Activated CD4-positive, alpha-beta T cell treated with anti-CD3 and anti-CD28 coated beads, Interleukin-2, amount 10 ng/mL, durations not matched to agents 7 days and 5 days (primary cell): ENCODE results near the gene PDE1A. TPM values are rescaled to one million over a fixed set of nuclear protein-coding genes. Genes with fewer than 3 reads are reported as not detected.

Experiments
- CTCF ChIA-PET: fragments of 350-600 bp; sonication (Branson Sonifier 250); formaldehyde crosslinking; loops from one replicate; lab custom pipeline; 2021; ENCODE audit warnings: antibody characterized with exemption; lab: Charles Lee
- POLR2A ChIA-PET: fragments of 350-600 bp; sonication (Branson Sonifier 250); formaldehyde crosslinking; loops from one replicate; lab custom pipeline; 2021; ENCODE audit warnings: antibody characterized with exemption; lab: Charles Lee
- DNase-seq: peaks from one replicate; pipeline ENCODE4 v3.0.0-alpha.2; 2020
- H3K27ac Mint-ChIP-seq: one replicate; pipeline ENCODE4 v1.8.0; 2021; ENCODE audit warnings: mild to moderate bottlenecking, moderate library complexity, mixed read lengths
- H3K27me3 Mint-ChIP-seq: one replicate; pipeline ENCODE4 v1.8.0; 2021; ENCODE audit warnings: mixed read lengths
- H3K36me3 Mint-ChIP-seq: one replicate; pipeline ENCODE4 v1.8.0; 2021; ENCODE audit warnings: low read depth, mixed read lengths
- H3K4me1 Mint-ChIP-seq: one replicate; pipeline ENCODE4 v1.8.0; 2021; ENCODE audit warnings: mixed read lengths
- H3K4me3 Mint-ChIP-seq: one replicate; pipeline ENCODE4 v1.8.0; 2021; ENCODE audit warnings: mild to moderate bottlenecking, moderate library complexity, mixed read lengths
- H3K9me3 Mint-ChIP-seq: one replicate; pipeline ENCODE4 v1.8.0; 2021; ENCODE audit warnings: mixed read lengths
- total RNA-seq, 2 experiments: library from RNA; stranded (reverse); gene quantifications; one replicate each; pipeline ENCODE4 v1.2.3, GENCODE V29; 2021

The PDE1A gene
- total RNA-seq, 2 experiments from 2014 or later, result not detected

DNA sequence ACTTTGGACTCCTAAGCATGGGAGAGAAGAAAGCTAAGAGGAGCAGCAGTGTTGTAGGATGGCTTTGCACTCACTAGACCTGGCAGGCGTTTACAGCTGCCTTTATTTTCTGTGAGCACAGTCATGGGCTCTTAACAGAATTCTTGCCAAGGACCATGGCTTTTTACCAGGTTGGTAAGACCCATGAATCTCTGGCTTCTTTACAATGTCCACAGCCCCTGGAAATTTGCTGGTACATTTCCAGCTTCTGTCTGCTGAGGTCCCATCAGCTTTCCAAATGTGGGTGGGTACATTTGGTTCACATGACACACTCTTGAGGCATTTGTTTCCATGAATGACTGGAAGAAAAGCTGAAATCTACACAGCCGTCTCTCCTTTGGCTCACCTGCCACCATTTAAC, 278.5 kb downstream of the PDE1A start:
- Mint-ChIP-seq H3K9me3 (no peaks in the 10 kb centered on the region), H3K27me3 (no peaks in the 10 kb centered on the region), H3K36me3 (no peaks in the 10 kb centered on the region), H3K4me1 (no peaks in the 10 kb centered on the region), H3K4me3 (no peak overlapping the region), H3K27ac (no peak overlapping the region)
- no peak for DNase-seq
- CTCF ChIA-PET, result no interaction called here
- POLR2A ChIA-PET, result no interaction called here

DNA sequence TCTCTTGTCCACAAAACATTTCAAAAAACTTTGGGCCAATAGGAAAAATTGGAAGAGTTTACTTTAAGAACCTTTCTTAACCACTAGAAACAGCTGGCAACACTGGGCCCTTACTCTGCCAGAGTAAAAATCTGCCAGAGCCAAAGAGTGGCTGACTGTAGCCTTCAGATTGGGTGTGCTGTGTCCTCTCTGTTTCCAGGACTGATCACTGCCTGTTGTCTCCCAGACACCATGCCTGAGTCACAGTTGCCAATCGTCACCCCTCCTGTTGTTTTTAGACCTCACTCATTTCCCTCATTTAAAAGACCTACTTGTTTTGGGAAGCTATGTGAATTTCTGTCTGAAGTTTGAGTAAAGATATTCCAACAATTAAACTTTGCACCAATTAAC, 282.1 kb downstream of the PDE1A start:
- Mint-ChIP-seq H3K4me1 (no peaks in the 10 kb centered on the region), H3K9me3 (no peaks in the 10 kb centered on the region), H3K36me3 (no peaks in the 10 kb centered on the region), H3K27ac (no peak overlapping the region), H3K4me3 (no peak overlapping the region), H3K27me3 (peaks cover 4% of the 10 kb centered on the region)
- ChIA-PET POLR2A (no interaction called here), CTCF (interaction anchor here (1.1 kb wide), 1 partner anchor 19 kb away, joined by 3 read pairs; no protein-coding TSS in a partner anchor)
- no peak for DNase-seq

DNA sequence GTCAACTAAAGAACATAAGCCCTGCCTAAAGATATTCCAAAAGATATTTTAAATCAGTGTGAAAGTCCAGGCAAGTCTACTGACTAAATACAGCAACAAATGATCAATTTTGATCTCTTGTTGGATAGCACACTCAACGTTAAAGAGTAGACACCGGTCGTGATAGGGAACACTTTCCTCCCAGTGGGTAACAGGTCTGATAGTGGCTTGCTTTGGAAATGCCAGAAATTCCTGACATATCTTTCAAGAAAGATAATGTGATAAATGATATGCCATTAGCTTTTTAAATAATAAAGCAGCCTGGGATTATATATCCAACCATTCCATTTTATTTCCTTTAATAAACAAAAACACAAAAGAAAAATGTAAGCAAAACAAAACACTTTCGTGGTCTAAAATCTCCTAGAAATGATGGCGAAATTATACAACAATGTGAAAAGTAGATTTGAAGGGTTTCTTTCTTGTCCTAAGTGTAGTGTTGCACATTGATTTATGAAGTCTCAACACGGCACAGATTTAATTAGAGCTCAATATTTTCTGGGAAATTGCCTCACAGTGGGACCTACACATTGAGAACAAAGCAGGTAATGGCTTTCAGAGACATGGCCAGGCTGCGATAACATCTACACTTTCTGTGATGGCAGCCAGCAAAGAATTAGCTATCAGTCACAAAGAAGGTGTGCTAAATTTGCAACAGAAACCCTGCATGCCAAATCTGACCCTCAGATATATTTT, 282.6 kb downstream of the PDE1A start:
- no peak overlapping the region for H3K4me3 Mint-ChIP-seq
- H3K4me1 Mint-ChIP-seq, result no peaks in the 10 kb centered on the region
- CTCF ChIA-PET, result interaction anchor here (1.1 kb wide), 1 partner anchor 20 kb away, joined by 3 read pairs; no protein-coding TSS in a partner anchor
- POLR2A ChIA-PET, result no interaction called here
- no peaks in the 10 kb centered on the region for H3K36me3 Mint-ChIP-seq
- DNase-seq, result no peak
- H3K9me3 Mint-ChIP-seq, result no peaks in the 10 kb centered on the region
- no peak overlapping the region for H3K27ac Mint-ChIP-seq
- peaks cover 6% of the 10 kb centered on the region for H3K27me3 Mint-ChIP-seq

DNA sequence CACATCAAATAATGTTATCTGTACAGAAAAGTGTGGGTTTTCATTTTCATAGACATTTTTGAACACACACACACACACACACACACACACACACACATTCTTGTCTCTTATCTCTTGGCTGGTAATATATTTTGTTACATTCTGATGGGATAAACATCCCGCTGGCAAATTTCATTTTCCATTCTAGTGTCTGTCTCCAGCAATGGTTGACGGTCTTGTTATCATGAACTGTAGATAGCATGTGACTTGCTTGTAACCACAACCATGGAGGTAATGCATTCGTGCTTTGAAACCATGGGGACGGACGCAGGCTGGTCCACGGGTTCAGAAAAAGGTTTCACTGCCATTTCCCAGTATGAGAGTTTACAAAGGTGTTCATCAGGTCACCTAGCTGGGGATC, 284.8 kb downstream of the PDE1A start:
- ChIA-PET CTCF (no interaction called here), POLR2A (no interaction called here)
- no peaks in the 10 kb centered on the region for H3K9me3 Mint-ChIP-seq
- H3K27me3 Mint-ChIP-seq, result peaks cover 12% of the 10 kb centered on the region
- H3K4me3 Mint-ChIP-seq, result no peak overlapping the region
- no peaks in the 10 kb centered on the region for H3K4me1 Mint-ChIP-seq
- no peaks in the 10 kb centered on the region for H3K36me3 Mint-ChIP-seq
- no peak overlapping the region for H3K27ac Mint-ChIP-seq
- no peak for DNase-seq

DNA sequence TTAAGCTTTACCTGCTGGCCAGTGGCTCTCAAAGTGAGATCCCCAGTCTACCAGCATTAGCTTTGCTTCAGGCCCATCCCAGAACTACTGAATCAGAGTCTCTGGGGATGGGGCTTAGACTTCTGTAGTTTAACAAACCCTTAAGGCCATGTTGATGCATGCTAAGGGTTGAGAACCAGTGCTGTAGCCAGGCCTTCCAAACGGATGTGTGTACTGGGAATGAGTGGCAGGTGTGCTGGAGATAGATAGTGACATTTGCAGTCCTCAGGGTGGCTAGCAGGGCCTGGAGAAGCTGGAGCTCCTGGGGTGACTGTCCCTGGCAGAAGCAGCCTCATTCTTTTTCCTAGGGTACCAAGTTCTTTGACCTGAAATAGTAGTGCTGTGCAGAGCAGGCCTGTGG, 292.6 kb downstream of the PDE1A start:
- H3K4me1 Mint-ChIP-seq, result no peaks in the 10 kb centered on the region
- H3K36me3 Mint-ChIP-seq, result no peaks in the 10 kb centered on the region
- ChIA-PET CTCF (no interaction called here), POLR2A (no interaction called here)
- no peak for DNase-seq
- no peak overlapping the region for H3K27ac Mint-ChIP-seq
- H3K9me3 Mint-ChIP-seq, result no peaks in the 10 kb centered on the region
- no peak overlapping the region for H3K4me3 Mint-ChIP-seq
- peaks cover 6% of the 10 kb centered on the region for H3K27me3 Mint-ChIP-seq

DNA sequence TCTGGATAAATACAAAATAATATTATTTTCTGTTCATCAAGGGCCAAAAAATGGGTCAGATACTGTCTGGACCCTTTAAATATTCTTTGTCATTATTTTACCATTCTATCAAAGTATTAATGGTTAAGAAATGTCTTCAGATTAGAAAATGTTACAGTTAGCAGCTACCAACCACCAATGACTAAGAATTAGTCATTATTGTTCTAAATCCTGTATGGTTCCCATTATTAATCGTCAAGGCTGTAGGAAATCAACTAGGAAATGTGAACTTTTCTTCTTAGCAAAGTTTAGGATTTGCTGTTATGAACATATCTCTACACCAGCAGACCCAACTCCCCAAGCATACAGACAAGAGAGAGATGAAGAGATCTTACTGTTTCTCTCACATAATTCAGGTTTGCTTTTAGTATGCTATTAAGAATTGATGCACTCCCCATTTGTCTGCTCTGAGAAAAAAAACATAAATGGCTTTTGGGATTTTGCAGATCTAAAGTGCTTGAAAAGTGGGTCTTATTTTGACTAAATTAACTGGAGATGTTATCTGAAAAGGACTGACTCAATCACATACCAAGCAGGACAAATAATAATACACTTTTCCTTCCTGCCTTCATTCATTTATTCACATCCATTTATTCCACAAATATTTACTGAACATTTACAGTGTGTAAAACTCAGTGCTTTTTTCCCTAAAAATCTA, 293.5 kb downstream of the PDE1A start:
- DNase-seq, result no peak
- ChIA-PET CTCF (no interaction called here), POLR2A (no interaction called here)
- H3K27me3 Mint-ChIP-seq, result peaks cover 4% of the 10 kb centered on the region
- no peaks in the 10 kb centered on the region for H3K9me3 Mint-ChIP-seq
- H3K4me3 Mint-ChIP-seq, result no peak overlapping the region
- no peaks in the 10 kb centered on the region for H3K36me3 Mint-ChIP-seq
- no peak overlapping the region for H3K27ac Mint-ChIP-seq
- no peaks in the 10 kb centered on the region for H3K4me1 Mint-ChIP-seq

DNA sequence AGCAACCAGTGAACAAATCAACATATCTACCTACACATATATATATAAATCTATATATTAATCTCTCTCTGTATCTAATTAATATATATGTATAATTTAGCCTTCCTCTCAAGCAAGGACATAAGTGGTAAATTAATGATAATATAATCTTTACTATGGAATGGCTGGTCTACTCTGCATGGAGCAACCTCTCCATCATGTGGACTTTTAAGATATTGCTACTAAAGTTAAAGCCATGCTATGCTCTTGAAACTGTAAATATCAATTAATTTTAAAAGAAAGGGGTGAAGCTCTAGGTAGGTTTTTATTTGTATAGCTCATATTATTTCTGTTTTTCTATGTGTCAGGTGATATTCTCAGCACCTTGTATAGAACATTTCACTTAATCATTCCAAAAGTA, 294.2 kb downstream of the PDE1A start:
- H3K4me3 Mint-ChIP-seq, result no peak overlapping the region
- CTCF ChIA-PET, result no interaction called here
- H3K36me3 Mint-ChIP-seq, result no peaks in the 10 kb centered on the region
- no peak for DNase-seq
- H3K27ac Mint-ChIP-seq, result no peak overlapping the region
- H3K9me3 Mint-ChIP-seq, result no peaks in the 10 kb centered on the region
- H3K4me1 Mint-ChIP-seq, result no peaks in the 10 kb centered on the region
- POLR2A ChIA-PET, result interaction anchor here (0.5 kb wide), 1 partner anchor 552 kb away, joined by 4 read pairs; no protein-coding TSS in a partner anchor
- H3K27me3 Mint-ChIP-seq, result peaks cover 2% of the 10 kb centered on the region

DNA sequence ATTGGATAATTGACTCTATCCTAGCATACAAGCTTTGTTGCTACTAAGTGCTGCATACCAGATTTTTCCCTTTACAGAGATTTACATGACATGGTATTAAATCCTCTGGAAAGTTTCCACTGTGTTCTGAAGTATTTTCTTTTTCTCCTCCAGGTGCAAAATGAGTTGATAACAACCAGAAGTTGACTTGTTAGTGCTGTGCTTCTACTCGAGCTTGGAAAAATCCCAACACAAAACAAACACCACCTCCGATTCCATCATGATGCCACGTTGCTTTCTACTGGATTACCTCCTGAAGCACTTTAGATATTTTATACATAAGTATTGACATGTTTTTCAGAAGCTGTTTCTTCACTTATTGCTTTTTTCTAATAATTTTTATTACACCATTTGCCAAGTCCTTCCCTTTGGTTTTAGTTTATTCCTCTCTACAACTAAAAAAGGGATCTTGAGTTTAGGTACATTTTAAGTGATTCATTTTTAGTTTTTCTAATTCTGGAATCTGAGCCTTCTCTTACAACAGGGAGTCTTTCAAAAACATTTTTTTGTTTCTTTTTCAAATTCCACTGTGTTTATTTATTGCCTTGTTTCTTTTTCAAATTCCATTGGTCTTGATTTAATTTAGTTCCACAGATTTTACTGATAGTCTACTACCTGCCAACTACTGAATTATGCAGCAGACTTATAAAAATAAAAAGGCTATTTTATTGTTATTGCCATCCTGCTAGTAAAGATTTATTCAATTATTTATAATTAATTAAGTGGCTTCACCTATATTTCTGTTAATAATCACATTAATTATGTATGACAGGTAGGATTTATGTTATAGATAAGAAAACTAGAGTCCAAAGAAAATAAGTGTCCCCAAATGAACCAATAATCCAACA, 297.8 kb downstream of the PDE1A start:
- Mint-ChIP-seq H3K4me3 (no peak overlapping the region), H3K36me3 (no peaks in the 10 kb centered on the region), H3K4me1 (no peaks in the 10 kb centered on the region), H3K27me3 (peaks cover 2% of the 10 kb centered on the region), H3K27ac (no peak overlapping the region), H3K9me3 (no peaks in the 10 kb centered on the region)
- ChIA-PET CTCF (no interaction called here), POLR2A (no interaction called here)
- no peak for DNase-seq

DNA sequence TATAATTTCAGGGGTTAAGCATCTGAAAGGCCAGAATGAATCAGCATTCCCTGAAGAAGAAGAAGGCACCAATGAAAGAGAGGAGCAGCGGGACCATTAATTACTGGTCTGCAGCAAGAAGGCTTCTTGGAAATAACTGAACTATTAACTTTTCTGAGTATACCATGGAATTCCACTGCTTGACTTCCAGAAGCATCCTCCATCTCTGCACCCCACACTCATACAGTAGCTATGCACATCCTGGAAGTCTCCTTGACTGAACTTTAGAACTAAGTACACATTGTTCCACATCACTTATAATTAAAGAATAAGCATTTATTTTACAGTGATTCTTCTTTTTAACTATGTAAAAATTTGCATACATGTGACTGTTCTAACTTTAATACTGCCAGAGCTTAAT, 309.6 kb downstream of the PDE1A start:
- no peaks in the 10 kb centered on the region for H3K4me1 Mint-ChIP-seq
- DNase-seq, result no peak
- ChIA-PET CTCF (interaction anchor here (0.6 kb wide), 1 partner anchor 15 kb away, joined by 4 read pairs; no protein-coding TSS in a partner anchor), POLR2A (no interaction called here)
- no peaks in the 10 kb centered on the region for H3K36me3 Mint-ChIP-seq
- H3K27ac Mint-ChIP-seq, result no peak overlapping the region
- H3K9me3 Mint-ChIP-seq, result no peaks in the 10 kb centered on the region
- no peaks in the 10 kb centered on the region for H3K27me3 Mint-ChIP-seq
- H3K4me3 Mint-ChIP-seq, result no peak overlapping the region

DNA sequence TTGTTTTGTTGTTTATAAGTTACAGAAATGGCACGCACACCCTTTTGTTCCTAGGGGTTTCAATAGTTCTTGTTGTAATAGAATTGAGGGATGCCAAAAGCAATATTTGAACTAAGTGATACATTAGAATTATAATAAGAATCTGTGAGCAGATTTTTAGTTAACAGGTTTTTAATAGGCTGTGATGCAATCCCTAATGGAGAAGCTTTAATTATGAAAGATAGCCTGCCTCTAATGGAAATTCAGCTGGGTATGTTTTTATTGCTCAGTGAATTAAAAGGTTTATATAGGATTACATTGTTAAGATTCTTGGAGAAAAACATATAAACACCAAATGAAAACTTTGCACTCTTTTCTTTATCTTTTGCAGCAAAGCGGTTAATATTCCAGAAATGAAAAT, 310.1 kb downstream of the PDE1A start:
- no peaks in the 10 kb centered on the region for H3K9me3 Mint-ChIP-seq
- no peaks in the 10 kb centered on the region for H3K27me3 Mint-ChIP-seq
- H3K4me3 Mint-ChIP-seq, result no peak overlapping the region
- POLR2A ChIA-PET, result no interaction called here
- H3K4me1 Mint-ChIP-seq, result no peaks in the 10 kb centered on the region
- H3K36me3 Mint-ChIP-seq, result no peaks in the 10 kb centered on the region
- DNase-seq, result no peak
- no peak overlapping the region for H3K27ac Mint-ChIP-seq
- CTCF ChIA-PET, result no interaction called here

DNA sequence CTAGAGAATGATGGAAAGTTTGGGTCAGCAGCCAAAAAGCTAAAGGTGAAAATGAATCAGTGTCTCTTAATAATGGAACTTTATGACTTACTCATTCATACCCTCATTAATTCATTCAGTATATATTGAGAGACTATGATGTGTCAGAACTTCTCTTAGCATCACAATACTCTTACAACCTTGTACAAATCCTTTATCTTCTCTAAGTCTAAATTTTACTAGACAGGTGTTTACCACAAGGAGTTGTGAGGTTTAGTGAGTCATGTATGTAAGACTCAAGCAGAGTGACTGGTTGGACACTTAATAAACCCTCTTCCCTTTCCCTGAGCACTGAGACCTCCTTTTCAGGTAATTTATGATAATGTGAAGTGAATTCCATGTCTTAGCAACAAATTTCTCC, 311.6 kb downstream of the PDE1A start:
- Mint-ChIP-seq H3K9me3 (no peaks in the 10 kb centered on the region), H3K27me3 (no peaks in the 10 kb centered on the region), H3K36me3 (no peaks in the 10 kb centered on the region), H3K27ac (no peak overlapping the region), H3K4me1 (no peaks in the 10 kb centered on the region), H3K4me3 (no peak overlapping the region)
- no peak for DNase-seq
- ChIA-PET CTCF (no interaction called here), POLR2A (no interaction called here)

DNA sequence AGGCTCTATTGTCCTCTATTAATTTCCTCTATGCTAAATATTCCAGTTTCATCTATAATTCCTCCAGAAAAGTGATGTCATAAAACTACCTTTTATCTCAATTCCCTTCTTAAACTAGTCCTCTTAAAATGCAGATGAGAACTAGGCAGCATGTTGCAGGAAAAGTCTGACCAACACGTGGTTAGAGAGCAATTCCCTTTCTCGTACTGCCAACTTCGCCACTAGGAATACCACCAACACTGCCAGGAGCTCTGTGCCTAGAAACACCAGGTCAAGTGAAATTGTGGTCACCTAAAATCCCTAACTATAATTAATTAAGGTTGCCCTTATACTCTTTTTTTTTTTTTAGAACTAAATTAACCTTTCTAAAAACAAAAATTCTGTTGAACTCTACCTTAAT, 313.5 kb downstream of the PDE1A start:
- H3K27me3 Mint-ChIP-seq, result no peaks in the 10 kb centered on the region
- POLR2A ChIA-PET, result no interaction called here
- H3K9me3 Mint-ChIP-seq, result no peaks in the 10 kb centered on the region
- DNase-seq, result no peak
- H3K36me3 Mint-ChIP-seq, result no peaks in the 10 kb centered on the region
- no peaks in the 10 kb centered on the region for H3K4me1 Mint-ChIP-seq
- H3K4me3 Mint-ChIP-seq, result no peak overlapping the region
- no peak overlapping the region for H3K27ac Mint-ChIP-seq
- CTCF ChIA-PET, result no interaction called here

DNA sequence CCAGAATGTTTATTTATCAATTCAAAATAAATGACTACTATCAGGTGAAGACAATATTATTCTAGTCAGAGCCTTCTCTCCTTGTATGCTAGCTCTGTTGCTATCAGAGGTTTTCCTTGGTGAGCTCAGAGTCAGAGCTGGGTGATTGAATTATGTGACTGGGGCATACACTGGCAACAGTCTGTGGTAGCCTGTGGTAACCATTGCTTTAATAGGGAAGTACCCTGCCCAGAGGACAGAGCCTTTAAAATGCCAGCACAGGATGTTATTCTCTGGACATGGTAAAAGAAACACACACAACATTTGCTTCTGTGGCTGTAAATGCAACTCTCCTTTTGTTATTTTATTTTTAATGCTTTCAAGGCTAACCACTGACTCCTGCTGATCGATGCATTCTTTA, 316.5 kb downstream of the PDE1A start:
- no peaks in the 10 kb centered on the region for H3K36me3 Mint-ChIP-seq
- H3K4me3 Mint-ChIP-seq, result no peak overlapping the region
- H3K4me1 Mint-ChIP-seq, result no peaks in the 10 kb centered on the region
- H3K27me3 Mint-ChIP-seq, result no peaks in the 10 kb centered on the region
- ChIA-PET CTCF (no interaction called here), POLR2A (no interaction called here)
- DNase-seq, result no peak
- no peak overlapping the region for H3K27ac Mint-ChIP-seq
- no peaks in the 10 kb centered on the region for H3K9me3 Mint-ChIP-seq
